NCI-H524 (cell line): Measurements from ENCODE around the gene ZNF697.
"Not testable (repeated sequence)": the region's sequence is repeated elsewhere in the genome, so short reads cannot be mapped to it uniquely, and the experiment has no call there.

ENCODE experiments used
- DNase-seq, 2 experiments: peaks; one replicate each; lab custom pipeline; 2025; lab: John Stamatoyannopoulos, UW

ZNF697 gene

DNA sequence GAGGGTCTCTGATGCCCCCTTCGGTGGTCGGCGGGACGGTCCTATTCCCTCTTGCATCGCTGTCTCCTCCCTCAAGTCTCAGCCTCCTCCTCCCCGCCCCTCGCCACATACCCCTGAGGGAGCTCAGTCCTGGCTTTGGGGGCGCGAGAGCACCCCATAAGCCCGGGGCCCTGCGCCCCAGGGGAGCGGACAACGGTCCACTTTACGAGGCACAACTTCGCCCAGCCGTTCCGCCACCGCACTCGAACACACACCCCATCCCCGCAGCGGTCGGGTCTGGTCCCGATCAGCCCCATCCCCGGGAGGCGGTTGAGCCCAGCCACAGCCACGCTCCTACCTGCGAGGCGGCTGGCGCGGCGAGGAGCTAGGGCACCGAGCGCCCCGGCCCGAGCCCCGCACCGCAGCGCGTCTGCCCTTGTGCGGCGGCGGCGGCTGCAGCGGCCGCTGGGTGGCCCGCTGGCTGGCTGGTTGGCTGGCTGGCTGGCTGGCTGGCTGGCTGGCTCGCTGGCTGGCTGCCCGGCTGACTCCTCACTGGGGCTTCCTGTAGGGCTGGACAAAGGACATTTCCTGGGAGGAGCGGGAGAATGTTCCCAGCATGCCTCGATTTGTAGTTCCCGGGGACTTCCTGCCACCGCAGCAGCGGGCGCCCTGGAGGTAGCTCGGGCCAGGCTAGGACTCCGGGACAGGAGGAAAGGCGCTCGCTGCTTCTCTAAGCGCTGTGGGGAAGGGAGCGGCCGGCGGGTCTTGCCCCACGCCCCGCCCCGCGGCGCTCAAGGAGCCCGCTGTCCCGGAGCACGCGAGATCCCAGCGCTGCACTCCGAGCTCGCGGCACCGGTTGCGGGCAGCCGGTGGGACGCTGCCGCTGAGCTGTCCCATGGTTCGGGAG, at the start of gene ZNF697:
ZNF697 (minus strand) TSS at position 533 of the 886 bp plus-strand sequence. CDS start 22,166 bp downstream, outside the sequence.
- peak; percentile 84 to 88 for DNase-seq

DNA sequence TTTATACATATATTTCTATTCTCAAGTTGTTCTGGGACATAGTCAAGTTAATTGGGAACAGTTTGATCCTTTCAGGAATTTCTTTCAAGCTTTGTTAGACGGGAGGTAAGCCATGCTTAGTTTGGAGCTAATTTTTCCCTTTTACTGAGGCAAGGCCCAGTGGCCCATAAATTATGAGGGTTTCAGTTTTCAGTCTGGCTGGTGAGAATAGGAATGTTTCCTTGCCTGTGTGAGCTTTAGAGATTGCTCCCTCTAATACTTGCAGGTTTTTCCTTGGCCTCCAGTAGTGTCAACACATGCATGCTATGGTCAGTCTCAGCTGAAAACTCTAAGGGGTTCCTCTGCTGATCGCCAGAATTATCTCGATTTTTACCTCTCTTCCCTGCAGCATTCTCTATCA, 49.5 kb upstream of the ZNF697 start:
- no peak for DNase-seq

DNA sequence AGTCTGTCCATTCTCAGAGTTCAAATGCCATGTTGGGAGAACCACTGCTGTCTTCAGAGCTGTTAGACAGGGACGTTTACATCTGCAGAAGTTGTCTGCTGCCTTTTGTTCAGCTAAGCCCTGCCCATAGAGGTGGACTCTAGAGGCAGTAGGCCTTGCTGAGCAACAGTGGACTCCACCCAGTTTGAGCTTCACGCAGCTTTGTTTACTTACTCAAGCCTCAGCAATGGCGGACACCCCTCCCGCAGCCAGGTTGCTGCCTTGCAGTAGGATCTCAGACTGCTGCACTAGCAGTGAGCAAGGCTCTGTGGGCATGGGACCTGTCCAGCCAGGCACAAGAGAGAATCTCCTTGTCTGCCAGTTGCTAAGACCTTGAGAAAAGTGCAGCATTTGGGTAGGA, 48.8 kb upstream of the ZNF697 start:
- not testable (repeated sequence) for DNase-seq

DNA sequence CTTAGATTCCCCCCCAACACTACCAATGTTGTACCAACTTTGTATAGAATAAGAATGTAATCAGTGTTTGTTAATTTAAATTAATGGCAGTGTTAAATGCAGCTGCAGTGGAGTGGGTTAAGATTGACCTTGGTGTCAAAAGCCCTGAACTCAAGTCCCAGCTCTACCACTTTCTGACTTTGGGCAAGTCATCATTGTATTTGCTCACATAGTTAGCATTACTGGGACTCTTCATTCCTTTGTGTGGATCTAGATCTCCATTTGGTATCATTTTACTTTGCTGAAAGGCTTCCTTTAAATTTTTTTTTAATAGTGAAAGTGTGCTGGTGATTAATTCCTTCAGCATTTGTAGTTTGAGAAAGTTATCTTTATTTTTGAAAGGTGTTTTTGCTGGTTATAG, 41.4 kb upstream of the ZNF697 start:
- DNase-seq, result no peak

DNA sequence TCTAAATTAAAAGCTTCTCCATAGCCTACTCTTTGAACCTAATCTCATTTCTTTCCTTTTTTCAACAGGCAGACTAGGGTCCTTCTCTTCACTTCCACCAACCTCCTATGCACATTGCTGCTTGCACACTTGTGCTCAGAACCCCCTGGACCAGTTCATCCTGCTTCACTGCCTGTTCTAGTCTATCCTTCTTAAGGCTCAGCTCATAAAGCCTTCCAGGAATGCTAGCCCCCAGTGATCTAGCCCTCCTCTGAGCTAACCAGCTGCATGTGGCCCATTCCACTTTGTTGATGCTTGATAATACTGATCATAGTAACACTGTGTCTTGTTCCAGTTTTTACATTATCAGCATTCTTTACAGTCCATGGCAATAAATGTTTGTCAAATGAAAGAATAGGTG, 40.7 kb upstream of the ZNF697 start:
- DNase-seq, result no peak

DNA sequence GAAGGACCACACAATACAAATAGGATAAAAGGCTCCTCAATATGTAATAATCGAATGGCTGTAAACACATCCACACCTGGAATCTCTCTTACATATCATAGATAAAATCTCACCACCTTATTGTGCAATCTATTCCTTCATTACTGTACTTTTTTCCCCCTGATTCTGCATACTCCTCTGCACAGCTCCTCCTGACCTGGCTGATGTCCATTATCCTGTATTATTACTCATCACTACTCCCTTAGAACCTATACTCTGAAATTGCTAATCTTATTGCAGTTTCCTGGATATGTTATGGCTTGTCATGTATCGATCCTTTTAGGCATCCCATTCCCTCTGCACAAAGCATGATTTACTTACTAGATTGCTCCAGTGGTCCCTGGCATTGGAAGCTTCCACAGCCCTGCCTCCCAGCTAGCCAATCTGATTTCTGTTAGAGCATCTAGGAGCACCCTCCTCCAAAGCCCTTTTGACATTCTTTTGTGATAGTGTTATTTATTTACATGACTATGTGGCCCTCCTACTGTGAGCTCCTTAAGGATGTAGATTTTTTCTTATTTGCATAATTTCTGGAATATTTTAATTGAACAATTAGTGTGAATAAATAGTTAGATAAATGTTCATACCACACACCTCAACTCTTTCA, 39.5 kb upstream of the ZNF697 start:
- no peak for DNase-seq

DNA sequence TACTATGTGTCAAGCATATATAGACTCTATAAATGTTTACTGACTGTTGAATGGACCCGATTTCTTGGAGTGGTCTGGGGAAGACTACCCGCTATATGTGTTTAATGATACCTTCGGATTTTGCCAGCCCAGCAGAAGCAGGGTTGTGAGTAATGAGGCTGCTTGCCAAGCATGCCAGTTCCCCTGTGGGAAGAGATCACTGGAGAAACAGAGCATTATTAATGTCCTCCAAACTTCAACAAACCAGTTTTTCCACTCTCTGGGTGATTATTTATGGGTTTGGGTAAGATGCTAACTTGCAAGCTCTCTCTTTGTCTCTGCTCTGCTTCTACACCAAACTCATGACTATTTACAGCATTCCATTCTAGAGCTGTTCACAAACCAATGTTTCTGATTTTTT, 38.6 kb upstream of the ZNF697 start:
- no peak for DNase-seq

DNA sequence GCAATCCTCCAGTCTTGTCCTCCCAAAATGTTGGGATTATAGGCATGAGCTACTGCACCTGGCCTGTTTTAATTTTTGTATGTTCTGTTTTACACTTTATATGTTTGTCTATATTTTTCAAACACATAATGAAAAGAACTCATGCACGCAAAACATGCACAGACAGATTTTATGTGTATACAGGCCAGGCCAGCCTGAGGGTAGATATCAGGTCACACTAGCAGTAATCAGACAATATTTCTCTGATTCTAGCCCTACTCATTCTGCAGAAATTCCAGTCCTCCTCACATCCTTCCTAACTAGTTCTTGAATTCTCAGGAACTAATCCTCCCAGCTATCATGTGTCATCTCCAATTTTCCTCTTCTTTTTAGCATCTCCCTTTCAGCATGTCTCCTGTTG, 35.8 kb upstream of the ZNF697 start:
- DNase-seq, result no peak

DNA sequence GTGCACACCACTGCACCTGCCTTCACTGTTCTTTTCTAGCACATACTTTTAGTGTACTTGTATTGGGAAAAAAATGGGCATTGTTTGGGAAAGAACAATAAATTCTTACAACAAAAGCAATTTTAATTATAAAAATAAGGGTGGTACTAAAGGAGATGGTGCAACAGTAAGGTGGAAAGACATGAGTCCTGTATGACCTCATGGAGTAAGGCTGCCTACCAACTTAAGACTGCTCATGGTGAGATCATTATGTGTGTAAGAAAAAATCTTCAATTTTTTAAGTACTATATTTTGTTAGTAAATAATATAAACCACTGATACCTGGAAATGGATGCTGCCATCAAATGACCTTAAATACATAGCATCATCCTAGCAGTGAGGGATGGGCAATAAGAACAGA, 34.1 kb upstream of the ZNF697 start:
- DNase-seq, result no peak

DNA sequence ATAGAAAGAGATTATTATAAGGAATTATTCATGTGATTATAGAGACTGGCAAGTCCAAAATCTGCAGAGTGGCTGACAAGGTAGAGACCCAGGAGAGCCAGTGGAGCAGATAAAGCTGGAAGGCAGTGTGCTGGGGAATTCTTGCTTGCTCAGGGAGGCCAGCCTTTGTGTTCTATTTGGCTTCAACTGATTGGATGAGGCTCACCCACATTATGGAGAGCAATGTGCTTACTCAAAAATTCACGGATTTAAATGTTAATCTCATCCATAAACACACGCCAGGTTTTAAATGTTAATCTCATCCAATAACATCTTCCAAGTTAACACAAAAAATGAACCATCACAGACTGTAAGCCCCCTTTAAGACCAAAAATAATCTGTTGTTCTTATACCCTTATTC, 33.5 kb upstream of the ZNF697 start:
- no peak for DNase-seq

DNA sequence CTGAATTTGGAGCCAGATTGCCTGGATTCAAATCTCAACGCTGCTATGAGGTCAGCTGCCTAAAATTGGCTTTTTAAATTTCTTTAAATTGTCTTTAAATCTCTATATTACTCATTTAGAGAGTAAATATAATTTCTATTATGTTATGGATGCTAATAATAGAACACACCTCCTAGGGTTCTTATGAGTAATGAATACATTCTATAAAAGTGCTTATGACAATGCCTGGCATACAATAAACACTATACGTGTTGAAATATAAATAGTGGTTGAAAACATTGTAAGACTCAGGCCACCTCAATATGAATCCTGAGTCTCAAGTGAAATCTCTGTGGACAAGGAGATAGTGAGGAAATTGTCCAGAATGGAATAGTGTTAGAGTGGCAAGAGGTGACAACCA, 32.7 kb upstream of the ZNF697 start:
- DNase-seq, result no peak

DNA sequence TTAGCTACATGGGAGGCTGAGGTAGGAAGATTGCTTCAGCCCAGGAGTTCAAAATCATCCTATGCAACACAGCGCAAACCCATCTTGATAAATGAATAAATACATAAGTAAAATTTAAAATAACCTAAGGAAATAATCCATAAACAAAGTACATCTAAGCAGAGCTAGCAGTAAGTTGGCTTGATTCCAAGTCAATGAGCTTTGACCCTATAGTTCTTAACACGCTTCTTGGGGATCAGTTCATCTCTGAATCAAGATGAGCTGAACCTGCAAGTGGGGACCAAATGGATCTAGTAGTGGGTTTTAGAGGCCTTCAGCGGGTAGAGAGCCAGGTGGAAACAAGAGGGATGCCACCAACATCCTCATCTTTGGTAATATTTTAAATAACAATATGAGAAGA, 32.1 kb upstream of the ZNF697 start:
- no peak for DNase-seq

DNA sequence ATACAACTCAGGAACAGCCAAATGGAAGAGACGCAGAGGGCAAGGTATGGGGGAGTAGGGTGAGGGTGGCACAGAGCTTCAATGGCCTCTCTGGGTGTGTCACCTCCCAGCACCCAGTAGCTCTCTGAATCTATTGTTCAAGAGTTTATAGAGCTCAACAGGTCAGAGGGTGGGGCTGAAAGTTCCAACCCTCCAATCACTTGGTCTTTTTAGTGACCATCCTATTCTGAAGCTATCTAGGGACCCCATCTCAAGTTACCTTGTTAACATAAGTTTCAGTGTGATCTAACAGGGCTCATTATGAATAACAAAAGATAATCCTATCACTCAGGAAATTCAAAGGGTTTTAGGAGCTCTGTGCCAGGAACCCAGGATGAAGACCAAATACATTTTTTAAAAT, 31.2 kb upstream of the ZNF697 start:
- no peak for DNase-seq

DNA sequence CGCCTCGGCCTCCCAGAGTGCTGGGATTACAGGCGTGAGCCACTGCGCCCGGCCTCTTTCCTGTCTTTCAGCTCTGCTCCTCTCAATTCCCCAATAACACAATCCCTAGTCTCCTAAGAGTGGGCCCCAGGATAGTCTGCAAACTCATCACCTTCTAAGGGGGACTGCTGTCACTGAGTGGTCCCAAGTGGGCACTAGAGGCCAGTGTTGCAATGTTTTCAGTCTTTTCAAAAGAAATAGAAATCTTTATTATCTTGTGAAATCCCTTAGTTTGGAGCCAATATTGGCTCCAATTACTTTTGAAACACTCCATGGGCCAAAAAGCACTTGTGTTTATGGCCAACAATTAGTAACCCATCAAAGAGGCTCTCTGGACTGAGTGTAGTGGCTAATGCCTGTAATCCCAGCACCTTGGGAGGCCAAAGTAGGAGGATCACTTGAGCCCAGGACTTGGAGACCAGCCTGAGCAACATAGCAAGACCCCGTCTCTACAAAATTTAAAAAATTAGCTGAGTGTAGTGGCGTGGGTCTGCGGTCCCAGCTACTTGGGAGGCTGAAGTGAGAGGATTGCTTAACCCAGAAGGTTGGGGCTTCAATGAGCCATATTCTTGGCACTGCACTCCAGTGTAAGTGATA, 28.6 kb upstream of the ZNF697 start:
- DNase-seq, result peak in 1 of 2 experiments; percentile 4

DNA sequence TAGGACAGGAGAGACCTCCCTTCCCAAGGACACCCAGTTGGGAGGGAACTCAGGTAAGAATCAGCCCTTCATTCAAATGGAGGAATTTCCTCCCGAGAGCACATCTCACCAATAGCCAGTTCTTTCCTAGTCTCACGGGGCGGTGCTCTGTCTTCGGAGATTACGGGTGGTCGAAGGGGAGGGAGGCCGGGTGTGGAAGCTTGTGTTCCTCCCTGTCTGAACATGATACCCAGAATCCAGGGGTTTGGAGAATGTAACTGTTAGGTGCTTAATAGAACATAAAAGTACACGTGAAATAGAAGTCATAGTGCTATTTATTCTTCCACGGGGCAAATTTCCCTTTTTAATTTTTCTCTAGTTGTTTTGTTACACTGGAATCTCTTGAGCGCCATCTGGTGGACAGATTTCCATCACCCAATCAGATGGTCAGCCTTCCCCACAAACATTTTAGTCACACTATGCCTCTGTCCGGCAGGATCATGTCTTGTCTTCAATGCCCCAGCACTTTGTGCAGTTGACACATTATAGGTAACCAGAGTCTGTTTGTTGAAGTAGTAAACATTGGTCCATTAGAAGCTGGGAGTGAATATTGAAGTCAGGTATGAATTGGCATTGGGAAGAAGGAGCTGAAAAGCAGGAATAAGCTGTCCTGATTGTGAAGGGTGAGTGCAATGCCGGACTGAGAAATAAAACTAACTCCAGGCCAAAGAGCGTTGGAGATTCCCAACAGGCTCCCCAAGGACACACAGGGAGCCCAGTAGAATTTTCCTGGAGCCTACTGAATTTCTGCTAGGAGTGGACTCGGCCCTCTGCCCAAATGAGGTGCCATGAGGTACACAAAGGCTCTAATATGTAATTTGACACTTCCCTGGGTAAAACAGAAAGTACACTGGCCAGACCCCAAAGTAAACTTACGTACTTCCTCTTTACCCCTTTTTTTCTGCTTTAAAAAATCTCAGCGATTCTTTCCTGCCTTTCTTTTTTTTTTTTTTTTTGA, 27.6 kb upstream of the ZNF697 start:
- DNase-seq, result peak; percentile 73 to 78

DNA sequence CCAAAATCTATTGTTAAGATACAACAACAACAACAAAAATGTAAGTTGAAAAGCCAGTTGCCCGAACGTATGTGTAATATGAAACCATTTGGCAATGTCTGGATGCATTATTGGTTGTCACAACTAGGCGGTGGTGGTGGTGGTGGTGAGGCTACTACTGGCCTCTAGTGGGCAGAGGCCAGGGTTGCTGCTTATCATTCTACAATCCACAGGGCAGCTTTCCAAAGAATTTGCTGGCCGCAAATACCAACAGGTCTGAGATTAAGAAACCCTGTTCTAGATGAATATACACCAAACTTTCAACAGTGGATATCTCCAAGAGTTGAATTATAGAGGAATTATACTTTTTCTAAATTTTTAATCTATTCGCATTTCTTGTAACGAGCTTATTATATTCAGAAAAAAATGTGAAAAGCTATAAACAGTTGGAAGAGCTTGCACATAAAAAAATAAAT, 26.8 kb upstream of the ZNF697 start:
- no peak for DNase-seq

DNA sequence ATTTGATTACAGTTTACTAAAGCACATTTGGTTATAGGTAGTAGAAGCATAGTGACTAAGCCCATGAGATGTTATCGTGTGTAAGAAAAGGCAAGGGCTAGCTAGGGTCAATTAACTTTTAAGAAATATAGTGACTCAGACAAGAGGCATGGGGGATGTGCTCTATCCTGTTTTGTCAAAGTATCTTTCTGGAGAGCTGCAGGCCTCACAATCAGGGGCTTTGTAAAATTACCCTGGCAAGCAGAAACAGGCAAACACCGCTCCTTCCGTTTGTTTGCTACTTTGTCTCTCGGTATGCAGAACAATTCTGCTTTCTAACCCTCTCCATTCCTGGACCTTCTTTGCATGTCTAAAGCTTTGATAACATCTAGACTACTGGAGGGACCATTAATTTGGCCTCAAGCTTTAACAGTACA, 26.1 kb upstream of the ZNF697 start:
- DNase-seq, result no peak

DNA sequence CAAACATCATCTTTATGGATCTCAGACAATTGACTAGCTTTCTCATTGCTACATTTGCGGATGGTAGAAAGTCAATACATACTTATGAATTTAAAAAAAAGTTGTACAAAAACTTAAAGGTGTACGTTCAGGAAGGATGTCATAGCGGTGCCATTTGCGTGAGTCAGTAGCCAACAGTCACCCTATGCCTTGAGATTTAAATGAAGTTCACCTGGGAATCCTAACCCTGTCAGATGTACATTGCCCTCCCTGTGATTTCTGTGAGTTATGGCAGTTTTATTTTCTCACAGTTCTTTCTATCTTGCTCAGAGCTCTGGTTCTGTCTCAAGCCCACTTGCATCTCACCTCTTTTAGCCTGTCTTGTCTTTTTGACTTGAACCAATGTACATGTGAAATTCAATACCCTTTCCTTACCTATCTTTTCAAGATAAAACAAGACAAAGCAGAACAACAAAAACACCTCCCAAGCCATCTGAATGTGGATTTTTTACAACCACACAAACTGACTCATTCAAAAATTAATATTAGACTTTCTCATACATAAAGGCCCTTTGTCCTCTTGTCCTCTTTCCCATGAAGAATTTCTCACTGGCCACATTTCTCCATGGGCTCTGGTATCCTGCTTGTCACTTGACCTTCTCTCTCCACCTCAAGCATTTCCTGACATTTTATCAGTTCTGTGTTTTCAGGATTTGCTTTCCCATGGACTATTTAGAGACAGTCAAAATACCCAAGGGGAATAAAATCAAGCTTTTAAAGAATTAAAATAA, 25.3 kb upstream of the ZNF697 start:
- no peak for DNase-seq

DNA sequence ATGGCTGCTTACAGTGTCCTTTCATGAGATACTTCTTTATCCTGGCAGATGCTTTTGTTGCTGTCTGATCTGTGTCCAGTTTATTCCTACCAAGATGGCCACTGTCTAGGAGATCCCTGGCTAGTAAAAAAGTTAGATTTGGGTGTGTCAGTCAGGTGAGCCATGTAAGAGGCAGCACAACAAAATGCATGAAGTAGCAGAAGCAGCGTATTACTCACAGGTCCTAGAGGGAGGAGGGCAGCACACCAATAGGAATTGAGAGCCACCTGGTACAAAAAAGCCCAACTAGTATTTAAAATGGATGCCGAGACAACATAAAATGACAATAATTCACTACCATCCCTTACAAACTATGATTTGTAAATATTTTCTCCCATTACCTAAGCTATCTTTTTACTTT, 22.8 kb upstream of the ZNF697 start:
- DNase-seq, result no peak

DNA sequence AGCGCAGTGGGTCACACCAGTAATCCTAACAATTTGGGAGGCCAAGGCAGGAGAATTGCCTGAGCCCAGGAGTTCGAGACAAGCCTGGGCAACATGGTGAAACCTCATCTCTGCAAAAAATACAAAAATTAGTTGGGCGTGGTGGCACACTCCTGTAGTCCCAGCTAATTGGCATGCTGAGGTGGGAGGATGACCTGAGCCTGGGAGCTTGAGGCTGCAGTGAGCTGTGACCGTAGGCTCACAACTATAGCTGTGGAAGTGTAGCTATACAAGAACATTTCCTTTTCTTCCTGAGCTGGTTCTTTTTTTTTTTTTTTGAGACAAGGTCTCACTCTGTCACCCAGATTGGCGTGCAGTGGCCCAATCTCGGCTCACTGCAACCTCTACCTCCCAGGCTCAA, 19.1 kb upstream of the ZNF697 start:
- DNase-seq, result no peak

DNA sequence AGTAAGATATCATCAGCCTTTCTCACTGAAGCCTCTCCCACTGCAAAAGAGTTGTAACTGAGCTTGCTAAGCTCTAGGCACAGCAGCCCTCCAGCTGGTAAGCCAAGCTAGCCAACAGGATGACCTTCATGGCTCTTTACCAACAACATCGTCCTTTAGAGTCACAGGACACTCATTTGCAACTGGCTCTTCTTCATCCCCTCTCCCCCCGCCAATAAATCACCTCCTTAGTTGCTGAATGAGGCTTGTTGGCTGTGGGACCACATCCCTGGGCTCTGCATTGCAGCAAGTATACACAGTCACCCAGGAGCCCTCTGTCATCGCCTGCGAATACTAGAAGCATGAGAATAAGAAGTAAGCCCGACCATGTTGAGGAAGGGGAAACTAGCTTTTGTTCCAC, 16.0 kb upstream of the ZNF697 start:
- DNase-seq, result no peak
